IMR-90 (cell line): ENCODE measurements around the gene NT5DC1. TPM values are rescaled to one million over a fixed set of nuclear protein-coding genes. Genes with fewer than 3 reads are reported as not detected.

Experiments
- ATAC-seq: fragments of 200-7000 bp; cut with Tn5 transposase; 2 replicates; pipeline ENCODE4 v1.9.1; 2020; ENCODE audit warnings: low read depth, mild to moderate bottlenecking, moderate library complexity
- BruUV-seq: library from RNA; stranded (reverse); fragments of 400-500 nt; replicated peaks from 2 replicates; lab custom pipeline; 2021; lab: Mats Ljungman, UMichigan
- CTCF ChIA-PET: fragments of 300-600 bp; formaldehyde crosslinking; extraction: SDS; loops from one replicate; lab custom pipeline; 2021; ENCODE audit warnings: antibody characterized with exemption; lab: Yijun Ruan, JAX
- POLR2A ChIA-PET: fragments of 300-600 bp; sonication (Branson Sonifier 250); formaldehyde crosslinking; loops from one replicate; lab custom pipeline; 2022; ENCODE audit warnings: antibody characterized with exemption; ENCODE audit not compliant: unreplicated experiment; lab: Charles Lee
- DNase-seq: peaks from one replicate; pipeline ENCODE4 v3.0.0; 2013
- H2AFZ ChIP-seq: replicated peaks from 2 replicates; pipeline ENCODE3; 2013; ENCODE audit warnings: low read length, mild to moderate bottlenecking; ENCODE audit not compliant: poor library complexity
- H2AK5ac ChIP-seq: 2 replicates; pipeline ENCODE4 v1.6.1; 2013; ENCODE audit warnings: low read depth, low read length, inconsistent platforms
- H2AK9ac ChIP-seq: replicated peaks from 2 replicates; pipeline ENCODE3; 2013; ENCODE audit warnings: mild to moderate bottlenecking, low read depth, low read length, moderate library complexity; ENCODE audit not compliant: poor library complexity
- H2BK120ac ChIP-seq: 2 replicates; pipeline ENCODE4 v1.6.1; 2013; ENCODE audit warnings: low read depth, low read length, inconsistent platforms
- H2BK15ac ChIP-seq: 3 replicates; pipeline ENCODE4 v1.6.1; 2013; ENCODE audit warnings: low read depth, low read length, inconsistent platforms
- H2BK20ac ChIP-seq: 2 replicates; pipeline ENCODE4 v1.6.1; 2013; ENCODE audit warnings: low read depth, mild to moderate bottlenecking, inconsistent platforms, low read length, moderate library complexity
- H2BK5ac ChIP-seq: 2 replicates; pipeline ENCODE4 v1.6.1; 2013; ENCODE audit warnings: mild to moderate bottlenecking, low read depth, low read length, inconsistent platforms; ENCODE audit not compliant: poor library complexity, severe bottlenecking
- H3K14ac ChIP-seq: replicated peaks from 2 replicates; pipeline ENCODE4 v1.6.1; 2013; ENCODE audit warnings: low read depth, low read length, inconsistent platforms
- H3K18ac ChIP-seq: 2 replicates; pipeline ENCODE4 v1.6.1; 2013; ENCODE audit warnings: low read depth, low read length, control low read depth
- H3K23ac ChIP-seq: 2 replicates; pipeline ENCODE4 v1.6.1; 2013; ENCODE audit warnings: low read depth, low read length, inconsistent platforms
- H3K27ac ChIP-seq: 2 replicates; pipeline ENCODE4 v1.5.1; 2013; ENCODE audit warnings: mild to moderate bottlenecking, control low read depth, low read length; ENCODE audit not compliant: insufficient read depth
- H3K27me3 ChIP-seq: 2 replicates; pipeline ENCODE4 v1.6.1; 2013; ENCODE audit warnings: low read length; ENCODE audit not compliant: control insufficient read depth, insufficient read depth
- H3K36me3 ChIP-seq: 2 replicates; pipeline ENCODE4 v1.6.1; 2013; ENCODE audit warnings: low read length, mixed read lengths; ENCODE audit not compliant: control insufficient read depth, insufficient read depth
- H3K4ac ChIP-seq: 2 replicates; pipeline ENCODE4 v1.6.1; 2013; ENCODE audit warnings: low read depth, low read length, inconsistent platforms
- H3K4me1 ChIP-seq: 2 replicates; pipeline ENCODE4 v1.6.1; 2013; ENCODE audit warnings: low read length, mixed read lengths; ENCODE audit not compliant: control insufficient read depth, insufficient read depth
- H3K4me2 ChIP-seq: 2 replicates; pipeline ENCODE4 v1.6.1; 2013; ENCODE audit warnings: low read depth, mild to moderate bottlenecking, control low read depth, low read length, moderate library complexity
- H3K4me3 ChIP-seq: 2 replicates; pipeline ENCODE4 v1.5.1; 2013; ENCODE audit warnings: low read depth, mild to moderate bottlenecking, control low read depth, low read length, moderate library complexity; ENCODE audit not compliant: insufficient read depth
- H3K56ac ChIP-seq: 2 replicates; pipeline ENCODE4 v1.6.1; 2013; ENCODE audit warnings: low read length, inconsistent platforms; ENCODE audit not compliant: insufficient read depth; ENCODE audit errors: extremely low read depth
- H3K79me1 ChIP-seq, 2 experiments: 2 replicates each; pipeline ENCODE4 v1.6.1; 2013; ENCODE audit warnings: low read length in 2 of 2, inconsistent platforms in 1 of 2, low read depth in 1 of 2
- H3K9ac ChIP-seq: 2 replicates; pipeline ENCODE4 v1.6.1; 2013; ENCODE audit warnings: low read depth, low read length, control low read depth
- H3K9me1 ChIP-seq: 2 replicates; pipeline ENCODE4 v1.6.1; 2013; ENCODE audit warnings: low read length, inconsistent platforms; ENCODE audit not compliant: insufficient read depth
- H3K9me3 ChIP-seq: 2 replicates; pipeline ENCODE4 v1.6.1; 2013; ENCODE audit warnings: low read length; ENCODE audit not compliant: control insufficient read depth, insufficient read depth
- H4K20me1 ChIP-seq: 2 replicates; pipeline ENCODE4 v1.6.1; 2013; ENCODE audit warnings: low read length, inconsistent platforms; ENCODE audit not compliant: insufficient read depth
- H4K5ac ChIP-seq: 2 replicates; pipeline ENCODE4 v1.6.1; 2013; ENCODE audit warnings: mild to moderate bottlenecking, low read depth, low read length, control low read depth
- H4K8ac ChIP-seq, 2 experiments: 2 replicates each; pipeline ENCODE4 v1.6.1; 2013; ENCODE audit warnings: low read depth in 2 of 2, low read length in 2 of 2, control low read depth in 1 of 2, inconsistent platforms in 1 of 2
- H4K91ac ChIP-seq: 2 replicates; pipeline ENCODE4 v1.6.1; 2013; ENCODE audit warnings: low read depth, low read length, inconsistent platforms; ENCODE audit not compliant: insufficient read depth
- BHLHE40 ChIP-seq: fragments of 150-350 bp; IDR thresholded peaks from 2 replicates; pipeline ENCODE4 v1.6.1; 2016; ENCODE audit warnings: mild to moderate bottlenecking, low read depth, low read length
- CEBPB ChIP-seq: IDR thresholded peaks from 2 replicates; pipeline ENCODE4 v1.6.1; 2012; ENCODE audit warnings: low read depth, low read length, improper control_type of control experiment
- ELK1 ChIP-seq: fragments of 150-350 bp; IDR thresholded peaks from 2 replicates; pipeline ENCODE4 v1.6.1; 2016; ENCODE audit warnings: low read depth, mild to moderate bottlenecking, low read length, moderate library complexity, borderline replicate concordance
- MAFK ChIP-seq: IDR thresholded peaks from 2 replicates; pipeline ENCODE4 v1.6.1; 2012; ENCODE audit warnings: low read depth, low read length, improper control_type of control experiment
- MAZ ChIP-seq: IDR thresholded peaks from 2 replicates; pipeline ENCODE4 v1.6.1; 2012; ENCODE audit warnings: low read depth, mild to moderate bottlenecking, low read length, improper control_type of control experiment, moderate library complexity, borderline replicate concordance
- MXI1 ChIP-seq: IDR thresholded peaks from 2 replicates; pipeline ENCODE4 v1.6.1; 2012; ENCODE audit warnings: low read depth, mild to moderate bottlenecking, low read length, moderate library complexity, borderline replicate concordance
- NFE2L2 ChIP-seq: fragments of 150-350 bp; IDR thresholded peaks from 2 replicates; pipeline ENCODE4 v1.6.1; 2016; ENCODE audit warnings: low read depth, mild to moderate bottlenecking, low read length
- POLR2A ChIP-seq: IDR thresholded peaks from 2 replicates; pipeline ENCODE4 v1.6.1; 2012; ENCODE audit warnings: mild to moderate bottlenecking, low read depth, low read length
- RAD21 ChIP-seq: IDR thresholded peaks from 2 replicates; pipeline ENCODE4 v1.6.1; 2012; ENCODE audit warnings: low read length, improper control_type of control experiment
- RFX5 ChIP-seq: IDR thresholded peaks from 2 replicates; pipeline ENCODE4 v1.8.0; 2012; ENCODE audit warnings: low read depth, mild to moderate bottlenecking, low read length, moderate library complexity
- dilution Hi-C: fragments of 300-500 bp; cut with HindIII; formaldehyde crosslinking; loops from one replicate; pipeline ENCODE4 v1.14.3; 2018; ENCODE audit warnings: low sequenced_read_pairs; ENCODE audit not compliant: unreplicated experiment
- in situ Hi-C: fragments of 300-500 bp; cut with MboI; formaldehyde crosslinking; loops from 3 replicates; pipeline ENCODE4 v1.14.3; 2019; ENCODE audit warnings: low sequenced_read_pairs, inconsistent platforms, mixed read lengths
- intact Hi-C: fragments of 100-400 bp; cut with micrococcal nuclease; formaldehyde crosslinking; loops from 2 replicates; pipeline ENCODE4 v1.10.0; 2022
- polyA plus RNA-seq, 3 experiments: library from polyadenylated mRNA; depleted of rRNA; stranded (reverse); fragments of >200 nt; gene quantifications; 2 replicates each; pipeline ENCODE4 v1.2.3, GENCODE V29; 2012; ENCODE audit warnings: low replicate concordance in 1 of 3
- total RNA-seq: library from RNA; depleted of rRNA; stranded (reverse); fragments of >200 nt; gene quantifications from 2 replicates; pipeline ENCODE4 v1.2.3, GENCODE V29; 2012
- TF ChIP-seq, protein P1 (sequence below): fragments of 150-350 bp; IDR thresholded peaks from 2 replicates; pipeline ENCODE4 v1.6.1; 2017; ENCODE audit warnings: mild to moderate bottlenecking, antibody characterized with exemption, low read length, low read depth

NT5DC1 gene
- total and polyA plus RNA-seq, 2 of the 4 experiments (the other 2 are of a cell fraction), result 11.7 to 16.8 TPM

DNA sequence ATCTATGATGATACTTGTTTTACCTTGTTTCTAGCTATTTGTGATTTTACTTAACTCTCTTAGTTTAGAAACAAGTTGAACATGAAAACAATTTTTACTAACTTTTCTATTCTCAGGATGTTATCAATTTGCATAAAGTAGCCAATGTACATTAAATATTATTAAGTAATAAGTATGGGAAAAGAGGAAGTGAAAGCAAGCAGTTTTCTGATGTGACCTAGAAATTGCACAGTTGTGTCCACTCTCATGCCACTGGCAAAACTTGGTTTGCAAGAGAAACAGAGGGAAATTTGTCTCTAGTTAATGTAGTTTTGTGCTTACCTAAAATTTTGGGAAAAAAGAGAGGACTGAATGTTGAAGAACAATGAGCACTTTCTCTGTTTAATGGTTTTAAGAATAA is 198.3 kb downstream of the NT5DC1 start:
- H3K4me2 ChIP-seq, result no peak overlapping the region
- in situ Hi-C loops, result loop anchor here (10.0 to 25.0 kb wide), 2 partner anchors 138 to 236 kb away; no protein-coding TSS in a partner anchor
- no peaks in the 10 kb centered on the region for H3K79me1 ChIP-seq
- H2BK20ac ChIP-seq, result no peak overlapping the region
- H3K36me3 ChIP-seq, result no peaks in the 10 kb centered on the region
- no peak overlapping the region for H3K4me3 ChIP-seq
- H3K4me1 ChIP-seq, result no peaks in the 10 kb centered on the region
- no peak overlapping the region for H3K4ac ChIP-seq
- peaks cover 4% of the 10 kb centered on the region for H3K9me3 ChIP-seq
- intact Hi-C loops, result no loop called here
- H2BK15ac ChIP-seq, result no peak overlapping the region
- ChIA-PET POLR2A (no interaction called here), CTCF (no interaction called here)
- no peak overlapping the region for H2AK5ac ChIP-seq
- no peak overlapping the region for H4K5ac ChIP-seq
- BruUV-seq, result no TSS peak
- no peak overlapping the region for H3K27ac ChIP-seq
- no peak overlapping the region for H2AFZ ChIP-seq
- no peak overlapping the region for H3K14ac ChIP-seq
- H2BK5ac ChIP-seq, result no peak overlapping the region
- ATAC-seq (no peak), DNase-seq (no peak)
- no peak overlapping the region for H3K9ac ChIP-seq
- no peaks in the 10 kb centered on the region for H4K20me1 ChIP-seq
- no peak overlapping the region for H3K18ac ChIP-seq
- no peak overlapping the region for H2AK9ac ChIP-seq
- TF ChIP-seq RFX5, result no peak
- TF ChIP-seq, protein P1, sequence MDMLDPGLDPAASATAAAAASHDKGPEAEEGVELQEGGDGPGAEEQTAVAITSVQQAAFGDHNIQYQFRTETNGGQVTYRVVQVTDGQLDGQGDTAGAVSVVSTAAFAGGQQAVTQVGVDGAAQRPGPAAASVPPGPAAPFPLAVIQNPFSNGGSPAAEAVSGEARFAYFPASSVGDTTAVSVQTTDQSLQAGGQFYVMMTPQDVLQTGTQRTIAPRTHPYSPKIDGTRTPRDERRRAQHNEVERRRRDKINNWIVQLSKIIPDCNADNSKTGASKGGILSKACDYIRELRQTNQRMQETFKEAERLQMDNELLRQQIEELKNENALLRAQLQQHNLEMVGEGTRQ, result no peak
- no peak for TF ChIP-seq ELK1
- TF ChIP-seq BHLHE40, result no peak
- no peak for TF ChIP-seq NFE2L2
- no peak for TF ChIP-seq CEBPB
- TF ChIP-seq MAZ, result no peak
- no peak for TF ChIP-seq MXI1
- no peak for TF ChIP-seq MAFK
- no peak for TF ChIP-seq POLR2A
- no peak for TF ChIP-seq RAD21
- no peak overlapping the region for H4K91ac ChIP-seq
- dilution Hi-C loops, result no loop called here
- H4K8ac ChIP-seq, result no peak overlapping the region
- no peak overlapping the region for H3K23ac ChIP-seq
- H3K56ac ChIP-seq, result no peak overlapping the region
- no peaks in the 10 kb centered on the region for H3K27me3 ChIP-seq
- H3K9me1 ChIP-seq, result no peaks in the 10 kb centered on the region
- no peak overlapping the region for H2BK120ac ChIP-seq
